GM19193 (cell line): Measurements from ENCODE around the gene TEX14.

ENCODE experiments used
- POLR2A ChIP-seq: IDR thresholded peaks from 4 replicates; pipeline ENCODE4 v1.6.1; 2011; ENCODE audit not compliant: insufficient read depth, insufficient read length; ENCODE audit errors: extremely low read depth

Gene TEX14

GRCh38 chr17:58568044-58568799 is 123.6 kb downstream of the TEX14 start:
- TF ChIP-seq POLR2A, result no peak

GRCh38 chr17:58565389-58566311 is 126.2 kb downstream of the TEX14 start:
- TF ChIP-seq POLR2A, result no peak

GRCh38 chr17:58564971-58565370 is 126.9 kb downstream of the TEX14 start:
- no peak for TF ChIP-seq POLR2A

- no peak for TF ChIP-seq POLR2A
Measured at GRCh38 chr17:58564243-58564642, 127.6 kb downstream of the TEX14 start.

GRCh38 chr17:58560511-58560910 is 131.3 kb downstream of the TEX14 start:
- TF ChIP-seq POLR2A, result no peak

- no peak for TF ChIP-seq POLR2A
Measured at GRCh38 chr17:58557981-58558380, 133.9 kb downstream of the TEX14 start.

- TF ChIP-seq POLR2A, result no peak
Measured at GRCh38 chr17:58556833-58557250, 135.0 kb downstream of the TEX14 start.

- TF ChIP-seq POLR2A, result no peak
Measured at GRCh38 chr17:58541249-58541648, 150.6 kb downstream of the TEX14 start.

- TF ChIP-seq POLR2A, result no peak
Measured at GRCh38 chr17:58539698-58540097, 152.1 kb downstream of the TEX14 start.

- TF ChIP-seq POLR2A, result no peak
Measured at GRCh38 chr17:58538811-58539409, 152.9 kb downstream of the TEX14 start.

GRCh38 chr17:58537266-58537665 is 154.6 kb downstream of the TEX14 start:
- TF ChIP-seq POLR2A, result no peak

GRCh38 chr17:58536542-58536941 is 155.3 kb downstream of the TEX14 start:
- TF ChIP-seq POLR2A, result no peak

GRCh38 chr17:58535431-58535830 is 156.4 kb downstream of the TEX14 start:
- TF ChIP-seq POLR2A, result no peak

- TF ChIP-seq POLR2A, result no peak
Measured at GRCh38 chr17:58534901-58535421, 156.9 kb downstream of the TEX14 start.

- TF ChIP-seq POLR2A, result no peak
Measured at GRCh38 chr17:58534331-58534730, 157.5 kb downstream of the TEX14 start.
